GM12875 (cell line): ENCODE measurements around the gene KRTAP5-10.
"Not testable (repeated sequence)": the region's sequence is repeated elsewhere in the genome, so short reads cannot be mapped to it uniquely, and the experiment has no call there.

Experiments used
- H3K4me3 ChIP-seq: one replicate; pipeline ENCODE4 v1.5.1; 2011; ENCODE audit warnings: low read depth, low read length, control low read depth
- CTCF ChIP-seq: IDR thresholded peaks from 2 replicates; pipeline ENCODE4 v1.5.1; 2011; ENCODE audit warnings: low read depth, mild to moderate bottlenecking, control low read depth, inconsistent platforms, low read length, moderate library complexity, borderline replicate concordance; ENCODE audit not compliant: insufficient read depth

The KRTAP5-10 gene

GRCh38 chr11:71565263-71565662 lies at the start of gene KRTAP5-10:
TSS of gene KRTAP5-10 (plus strand) at chr11:71565563. CDS start at chr11:71565588, 25 bp downstream.
- no peak for TF ChIP-seq CTCF
- no peak within 1 kb of the TSS for H3K4me3 ChIP-seq

- H3K4me3 ChIP-seq: no peak overlapping the region
- no peak for TF ChIP-seq CTCF
These were observed 46.6 kb upstream of the KRTAP5-10 start for GRCh38 chr11:71518506-71519471.

- no peak for TF ChIP-seq CTCF
- H3K4me3 ChIP-seq: no peak overlapping the region
These were observed 45.8 kb upstream of the KRTAP5-10 start for GRCh38 chr11:71519546-71519945.

- TF ChIP-seq CTCF: no peak
These were observed 40.0 kb upstream of the KRTAP5-10 start for GRCh38 chr11:71525188-71525937.

GRCh38 chr11:71525938-71526495 lies 39.3 kb upstream of the KRTAP5-10 start:
- no peak overlapping the region for H3K4me3 ChIP-seq
- TF ChIP-seq CTCF: no peak

More at GRCh38 chr11:71525188-71525937, 40.0 kb upstream of the KRTAP5-10 start:
- no peak overlapping the region for H3K4me3 ChIP-seq

GRCh38 chr11:71526796-71527575 lies 38.4 kb upstream of the KRTAP5-10 start, which contains the start of gene KRTAP5-7:
TSS of gene KRTAP5-7 (plus strand) at chr11:71527267. CDS start at chr11:71527301, 34 bp downstream.
- H3K4me3 ChIP-seq: not testable (repeated sequence)
